SK-N-SH (cell line): ENCODE results near the gene XRCC3. TPM values are rescaled to one million over a fixed set of nuclear protein-coding genes. Genes with fewer than 3 reads are reported as not detected.

ENCODE experiments used
- CTCF ChIA-PET: fragments of 300-600, 350-600 bp; formaldehyde crosslinking; extraction: SDS; loops from one replicate; lab custom pipeline; 2021; lab: Yijun Ruan, JAX
- POLR2A ChIA-PET: fragments of 350-600 bp; sonication (Branson Sonifier 250); formaldehyde crosslinking; extraction: SDS; loops from one replicate; lab custom pipeline; 2020; ENCODE audit warnings: antibody characterized with exemption, inconsistent platforms; lab: Yijun Ruan, JAX
- DNase-seq: peaks from one replicate; pipeline ENCODE4 v3.0.0; 2012
- H2AFZ ChIP-seq: fragments of 200-600 bp; sonication (generic); 2 replicates; pipeline ENCODE4 v1.8.1; 2016; ENCODE audit warnings: antibody characterized with exemption, mild to moderate bottlenecking, low read depth
- H3F3A ChIP-seq: fragments of 200-600 bp; sonication (generic); replicated peaks from 2 replicates; pipeline ENCODE3; 2016; ENCODE audit warnings: antibody characterized with exemption, mild to moderate bottlenecking; ENCODE audit not compliant: insufficient read depth
- H3K27ac ChIP-seq, 2 experiments: fragments of 200-500 bp in 1 of 2; fragments of 200-600 bp in 1 of 2; sonication (Bioruptor generic) in 1 of 2; sonication (generic), shearing (Covaris generic) in 1 of 2; 2 replicates each; pipeline versions ENCODE4 v1.5.1 to v1.6.1; 2014 to 2016; ENCODE audit warnings: low read depth in 2 of 2, inconsistent platforms in 1 of 2, low read length in 1 of 2, mild to moderate bottlenecking in 1 of 2, mixed read lengths in 1 of 2
- H3K27me3 ChIP-seq: fragments of 200-600 bp; sonication (generic), shearing (Covaris generic); 2 replicates; pipeline ENCODE4 v1.6.1; 2016; ENCODE audit warnings: mixed run types; ENCODE audit not compliant: insufficient read depth
- H3K36me3 ChIP-seq, 2 experiments: fragments of 200-500 bp in 1 of 2; fragments of 200-600 bp in 1 of 2; sonication (Bioruptor generic) in 1 of 2; sonication (generic) in 1 of 2; replicated peaks in 1 of 2; 2 replicates each; pipeline versions ENCODE3 to v1.5.1; 2014 to 2016; ENCODE audit warnings: low read length in 1 of 2, mild to moderate bottlenecking in 1 of 2; ENCODE audit not compliant: insufficient read depth in 2 of 2, control insufficient read depth in 1 of 2
- H3K4me1 ChIP-seq, 2 experiments: fragments of 200-500 bp in 1 of 2; fragments of 200-600 bp in 1 of 2; sonication (Bioruptor generic) in 1 of 2; sonication (generic), shearing (Covaris generic) in 1 of 2; 2 replicates each; pipeline versions ENCODE4 v1.5.1 to v1.6.1; 2014 to 2016; ENCODE audit warnings: low read depth in 1 of 2, low read length in 1 of 2, mixed run types in 1 of 2; ENCODE audit not compliant: insufficient read depth in 2 of 2, control insufficient read depth in 1 of 2
- H3K4me2 ChIP-seq: fragments of 200-600 bp; sonication (generic), shearing (Covaris generic); 2 replicates; pipeline ENCODE4 v1.6.1; 2017; ENCODE audit warnings: mixed run types
- H3K4me3 ChIP-seq, 2 experiments: fragments of 200-500 bp in 1 of 2; fragments of 200-600 bp in 1 of 2; sonication (Bioruptor generic) in 1 of 2; sonication (generic), shearing (Covaris generic) in 1 of 2; 2 replicates each; pipeline versions ENCODE4 v1.5.1 to v1.8.1; 2014 to 2016; ENCODE audit warnings: low read depth in 2 of 2, inconsistent platforms in 1 of 2, low read length in 1 of 2, mild to moderate bottlenecking in 1 of 2, mixed read lengths in 1 of 2, moderate library complexity in 1 of 2
- H3K79me2 ChIP-seq: fragments of 200-600 bp; sonication (generic); 2 replicates; pipeline ENCODE4 v1.8.1; 2017; ENCODE audit warnings: mild to moderate bottlenecking; ENCODE audit not compliant: insufficient read depth
- H3K9ac ChIP-seq: fragments of 200-600 bp; sonication (generic); 2 replicates; pipeline ENCODE4 v1.6.1; 2017; ENCODE audit warnings: mixed run types
- H3K9me2 ChIP-seq: fragments of 200-600 bp; sonication (generic); 2 replicates; pipeline ENCODE4 v1.6.1; 2017; ENCODE audit warnings: mixed run types
- H3K9me3 ChIP-seq: fragments of 200-600 bp; sonication (generic); 2 replicates; pipeline ENCODE4 v1.6.1; 2017; ENCODE audit warnings: mixed run types, mild to moderate bottlenecking, moderate library complexity
- H4K20me1 ChIP-seq: fragments of 200-600 bp; sonication (generic); 2 replicates; pipeline ENCODE4 v1.6.1; 2017; ENCODE audit warnings: mild to moderate bottlenecking, mixed run types; ENCODE audit not compliant: insufficient read depth
- CHD2 ChIP-seq: fragments of 150-350 bp; IDR thresholded peaks from 2 replicates; pipeline ENCODE4 v1.6.1; 2018; ENCODE audit warnings: low read length; ENCODE audit not compliant: partially characterized antibody
- CTCF ChIP-seq: fragments of 200-600 bp; sonication (generic); IDR thresholded peaks from 2 replicates; pipeline ENCODE4 v1.6.1; 2017; ENCODE audit warnings: antibody characterized with exemption, mild to moderate bottlenecking, moderate library complexity
- EP300 ChIP-seq, 2 experiments: IDR thresholded peaks; 2 replicates each; pipeline versions ENCODE4 v1.4.0 to v1.6.1; 2012; ENCODE audit warnings: borderline replicate concordance in 1 of 2, low read depth in 1 of 2, low read length in 1 of 2
- EZH2phosphoT487 ChIP-seq: fragments of 200-600 bp; sonication (generic); IDR thresholded peaks from 2 replicates; pipeline ENCODE4 v1.6.1; 2017; ENCODE audit warnings: low read depth, mixed run types, mild to moderate bottlenecking, antibody characterized with exemption, moderate library complexity, borderline replicate concordance
- FOXM1 ChIP-seq: IDR thresholded peaks from 2 replicates; pipeline ENCODE4 v1.4.0; 2012; ENCODE audit warnings: low read depth, mild to moderate bottlenecking
- MEF2A ChIP-seq: IDR thresholded peaks from 2 replicates; pipeline ENCODE4 v1.4.0; 2012; ENCODE audit warnings: low read depth, borderline replicate concordance
- MXI1 ChIP-seq: IDR thresholded peaks from 2 replicates; pipeline ENCODE4 v1.6.1; 2012; ENCODE audit warnings: mild to moderate bottlenecking, low read depth, low read length, improper control_type of control experiment
- NFIC ChIP-seq: IDR thresholded peaks from 2 replicates; pipeline ENCODE4 v1.4.0; 2012; ENCODE audit warnings: borderline replicate concordance
- NRF1 ChIP-seq: IDR thresholded peaks from 2 replicates; pipeline ENCODE4 v1.6.1; 2012; ENCODE audit warnings: low read depth, mild to moderate bottlenecking, low read length
- RXRA ChIP-seq: IDR thresholded peaks from 2 replicates; pipeline ENCODE4 v1.4.0; 2012; ENCODE audit warnings: low read depth, mild to moderate bottlenecking, borderline replicate concordance
- TCF12 ChIP-seq: IDR thresholded peaks from 2 replicates; pipeline ENCODE4 v1.4.0; 2012
- YY1 ChIP-seq: IDR thresholded peaks from 2 replicates; pipeline ENCODE4 v1.4.0; 2012; ENCODE audit warnings: low read depth, mild to moderate bottlenecking
- ZBTB33 ChIP-seq: IDR thresholded peaks from 2 replicates; pipeline ENCODE4 v1.4.0; 2012; ENCODE audit warnings: low read depth, borderline replicate concordance
- WGBS: methylation state at CpG from one replicate; pipeline ENCODE4 v1.1.6; 2017; ENCODE audit warnings: low lambda C conversion rate; 5-methylcytosine and 5-hydroxymethylcytosine counted together
- polyA plus RNA-seq, 3 experiments: library from polyadenylated mRNA; depleted of rRNA; stranded (reverse); fragments of >200 nt; gene quantifications; 2 replicates each; pipeline ENCODE4 v1.2.3, GENCODE V29; 2012
- TF ChIP-seq, protein P1 (sequence below): fragments of 150-350 bp; IDR thresholded peaks from 2 replicates; pipeline ENCODE4 v1.6.1; 2016; ENCODE audit warnings: mild to moderate bottlenecking, low read depth, low read length
- TF ChIP-seq, protein P2 (sequence below): IDR thresholded peaks from 2 replicates; pipeline ENCODE4 v1.4.0; 2012; ENCODE audit warnings: low read depth, borderline replicate concordance

Gene XRCC3
- polyA plus RNA-seq, 1 of the 3 experiments (the other 2 are of a cell fraction): 11.7 TPM

GRCh38 chr14:103762541-103762940, 47.3 kb upstream of the XRCC3 start:
- Histone ChIP-seq H3F3A (peaks cover 4% of the 10 kb centered on the region), H3K27ac (no peak overlapping the region), H3K4me2 (no peak overlapping the region), H3K4me3 (no peak overlapping the region), H3K27me3 (no peaks in the 10 kb centered on the region), H3K36me3 (peaks cover 0 to 5% of the 10 kb centered on the region in 2 experiments), H3K4me1 (no peaks in the 10 kb centered on the region; a peak in 1 of 4 replicates), H2AFZ (no peak overlapping the region), H3K79me2 (no peaks in the 10 kb centered on the region), H3K9me3 (no peaks in the 10 kb centered on the region), H3K9ac (no peak overlapping the region), H3K9me2 (no peaks in the 10 kb centered on the region), H4K20me1 (no peaks in the 10 kb centered on the region)
- TF ChIP-seq, protein P1, sequence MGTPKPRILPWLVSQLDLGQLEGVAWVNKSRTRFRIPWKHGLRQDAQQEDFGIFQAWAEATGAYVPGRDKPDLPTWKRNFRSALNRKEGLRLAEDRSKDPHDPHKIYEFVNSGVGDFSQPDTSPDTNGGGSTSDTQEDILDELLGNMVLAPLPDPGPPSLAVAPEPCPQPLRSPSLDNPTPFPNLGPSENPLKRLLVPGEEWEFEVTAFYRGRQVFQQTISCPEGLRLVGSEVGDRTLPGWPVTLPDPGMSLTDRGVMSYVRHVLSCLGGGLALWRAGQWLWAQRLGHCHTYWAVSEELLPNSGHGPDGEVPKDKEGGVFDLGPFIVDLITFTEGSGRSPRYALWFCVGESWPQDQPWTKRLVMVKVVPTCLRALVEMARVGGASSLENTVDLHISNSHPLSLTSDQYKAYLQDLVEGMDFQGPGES: no peak
- TF ChIP-seq, protein P2, sequence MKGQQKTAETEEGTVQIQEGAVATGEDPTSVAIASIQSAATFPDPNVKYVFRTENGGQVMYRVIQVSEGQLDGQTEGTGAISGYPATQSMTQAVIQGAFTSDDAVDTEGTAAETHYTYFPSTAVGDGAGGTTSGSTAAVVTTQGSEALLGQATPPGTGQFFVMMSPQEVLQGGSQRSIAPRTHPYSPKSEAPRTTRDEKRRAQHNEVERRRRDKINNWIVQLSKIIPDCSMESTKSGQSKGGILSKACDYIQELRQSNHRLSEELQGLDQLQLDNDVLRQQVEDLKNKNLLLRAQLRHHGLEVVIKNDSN: no peak
- TF ChIP-seq FOXM1 (no peak), CHD2 (no peak), EZH2phosphoT487 (no peak), EP300 (IDR thresholded peaks at IDR 0.05; ENCODE audit: borderline replicate concordance in 1 of 2, low read depth in 1 of 2, low read length in 1 of 2) (no peak), MEF2A (no peak)
- POLR2A ChIA-PET: no interaction called here
- no peak for DNase-seq
- WGBS: 93% methylated on average over 13 of the region's 13 CpGs
- CTCF ChIA-PET: no interaction called here

DNA sequence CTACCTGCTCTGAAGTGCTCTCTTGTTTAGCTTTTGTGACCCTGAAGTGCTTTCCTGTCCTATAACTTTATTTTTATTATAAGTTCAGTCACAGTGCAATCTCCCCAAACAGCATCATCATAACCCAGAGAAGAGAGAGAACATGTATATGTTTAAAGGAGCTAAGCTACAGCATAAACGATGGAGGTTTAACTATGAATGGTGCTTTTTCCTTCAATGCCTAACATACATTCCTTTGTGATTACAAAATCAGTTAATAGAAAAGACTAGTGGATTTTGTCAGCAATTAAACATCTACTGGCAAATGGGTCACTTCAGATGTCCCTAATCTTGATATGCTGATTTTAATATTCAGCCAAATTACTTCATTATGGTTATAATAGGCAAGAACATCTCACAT, 46.8 kb upstream of the XRCC3 start:
- Histone ChIP-seq H3K9ac (no peak overlapping the region), H3K36me3 (peaks cover 0 to 5% of the 10 kb centered on the region in 2 experiments), H4K20me1 (no peaks in the 10 kb centered on the region), H3K4me3 (no peak overlapping the region), H2AFZ (no peak overlapping the region), H3F3A (peaks cover 4% of the 10 kb centered on the region), H3K4me1 (no peaks in the 10 kb centered on the region; a peak in 1 of 4 replicates), H3K27me3 (no peaks in the 10 kb centered on the region), H3K9me3 (no peaks in the 10 kb centered on the region), H3K79me2 (no peaks in the 10 kb centered on the region), H3K9me2 (no peaks in the 10 kb centered on the region), H3K4me2 (no peak overlapping the region), H3K27ac (no peak overlapping the region)
- DNase-seq: no peak
- TF ChIP-seq EP300 (IDR thresholded peaks at IDR 0.05; ENCODE audit: borderline replicate concordance in 1 of 2, low read depth in 1 of 2, low read length in 1 of 2) (no peak), NRF1 (no peak), CTCF (no peak), YY1 (no peak), TCF12 (no peak), RXRA (no peak), MXI1 (no peak), ZBTB33 (no peak), NFIC (no peak)
- TF ChIP-seq, protein P2: no peak
- TF ChIP-seq, protein P1: no peak
- CTCF ChIA-PET: no interaction called here
- POLR2A ChIA-PET: no interaction called here
- WGBS: 37% methylated on average over 1 of the region's 1 CpG
